Measurements from ENCODE around the gene ANGPTL2. TPM values are rescaled to one million over a fixed set of nuclear protein-coding genes. Genes with fewer than 3 reads are reported as not detected.
"Not testable (repeated sequence)": the region's sequence is repeated elsewhere in the genome, so short reads cannot be mapped to it uniquely, and the experiment has no call there.

Gene ANGPTL2, protein sequence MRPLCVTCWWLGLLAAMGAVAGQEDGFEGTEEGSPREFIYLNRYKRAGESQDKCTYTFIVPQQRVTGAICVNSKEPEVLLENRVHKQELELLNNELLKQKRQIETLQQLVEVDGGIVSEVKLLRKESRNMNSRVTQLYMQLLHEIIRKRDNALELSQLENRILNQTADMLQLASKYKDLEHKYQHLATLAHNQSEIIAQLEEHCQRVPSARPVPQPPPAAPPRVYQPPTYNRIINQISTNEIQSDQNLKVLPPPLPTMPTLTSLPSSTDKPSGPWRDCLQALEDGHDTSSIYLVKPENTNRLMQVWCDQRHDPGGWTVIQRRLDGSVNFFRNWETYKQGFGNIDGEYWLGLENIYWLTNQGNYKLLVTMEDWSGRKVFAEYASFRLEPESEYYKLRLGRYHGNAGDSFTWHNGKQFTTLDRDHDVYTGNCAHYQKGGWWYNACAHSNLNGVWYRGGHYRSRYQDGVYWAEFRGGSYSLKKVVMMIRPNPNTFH
- polyA plus RNA-seq (ENCODE audit: insufficient read length in 4 of 4), result 10 to 100 TPM in 2 of 4 donors, 1 to 10 TPM in 2; 6.8 to 15.3 (median 10.1) TPM

DNA sequence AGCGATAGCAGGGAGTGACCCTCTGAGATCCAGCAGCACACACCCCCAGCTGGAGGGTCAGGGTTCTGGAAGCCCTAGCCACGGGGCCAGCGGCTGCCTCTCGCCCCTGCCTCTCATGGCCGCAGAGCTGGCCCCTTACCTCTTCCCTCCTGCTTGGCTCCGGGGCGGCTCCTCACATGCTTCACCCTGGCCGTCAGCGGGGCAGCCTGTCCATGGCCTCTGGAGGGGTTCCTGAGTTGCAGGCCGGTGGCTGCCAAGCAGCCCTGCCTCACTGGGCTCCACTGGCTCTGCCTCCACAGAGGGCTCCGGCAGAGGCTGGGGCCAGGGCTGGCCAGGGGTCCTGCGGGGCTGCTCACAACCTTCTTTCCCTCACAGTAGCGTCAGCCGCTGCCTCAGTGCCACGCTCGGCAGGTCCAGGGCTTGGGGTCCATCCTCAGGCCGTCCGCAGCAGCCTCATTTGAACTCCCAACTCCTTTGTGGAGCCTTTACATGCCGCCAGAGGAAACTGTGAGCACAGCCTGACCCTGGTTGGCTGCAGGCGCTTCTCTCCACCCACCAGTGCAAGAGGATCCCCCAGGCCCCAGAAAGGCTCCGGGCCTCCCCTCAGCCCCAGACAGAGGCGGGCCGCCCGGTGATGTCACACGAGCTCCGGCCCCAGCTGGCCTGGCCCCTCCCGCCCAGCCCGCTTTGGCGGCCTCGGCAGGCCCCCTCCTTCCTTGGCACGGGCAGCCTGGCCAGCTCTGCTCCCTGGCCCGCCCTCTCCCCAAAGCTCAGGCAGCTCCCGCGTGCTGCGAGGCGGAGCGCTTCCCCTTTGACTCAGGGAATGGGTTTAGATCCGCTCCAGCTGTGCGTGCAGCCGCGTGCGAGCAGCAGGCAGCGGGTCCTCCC, at the start of gene ANGPTL2:
TSS of gene ANGPTL2 (minus strand) at position 460 of the 888 bp plus-strand sequence. CDS start 13,904 bp downstream, outside the sequence.
- peak in 3 of 4 donors; percentile 74 to 83 (median 77) for DNase-seq (ENCODE audit: low read depth in 4 of 4, low spot score in 2 of 4)

DNA sequence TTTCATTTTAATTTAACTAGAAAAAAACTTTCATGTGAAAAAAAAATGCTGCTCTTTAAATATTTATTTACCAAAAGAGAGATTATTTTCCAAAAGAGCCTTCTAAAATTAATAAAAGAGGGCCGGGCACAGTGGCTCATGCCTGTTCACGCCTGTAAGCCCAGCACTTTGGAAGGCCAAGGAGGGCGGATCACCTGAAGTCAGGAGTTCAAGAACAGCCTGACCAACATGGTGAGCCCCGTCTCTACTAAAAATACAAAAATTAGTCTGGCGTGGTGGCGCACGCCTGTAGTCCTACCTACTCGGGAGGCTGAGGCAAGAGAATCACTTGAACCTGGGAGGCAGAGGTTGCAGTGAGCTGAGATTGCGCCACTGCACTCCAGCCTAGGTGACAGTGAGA, 48.9 kb upstream of the ANGPTL2 start:
- not testable (repeated sequence) for DNase-seq (ENCODE audit: low read depth in 4 of 4, low spot score in 2 of 4)

DNA sequence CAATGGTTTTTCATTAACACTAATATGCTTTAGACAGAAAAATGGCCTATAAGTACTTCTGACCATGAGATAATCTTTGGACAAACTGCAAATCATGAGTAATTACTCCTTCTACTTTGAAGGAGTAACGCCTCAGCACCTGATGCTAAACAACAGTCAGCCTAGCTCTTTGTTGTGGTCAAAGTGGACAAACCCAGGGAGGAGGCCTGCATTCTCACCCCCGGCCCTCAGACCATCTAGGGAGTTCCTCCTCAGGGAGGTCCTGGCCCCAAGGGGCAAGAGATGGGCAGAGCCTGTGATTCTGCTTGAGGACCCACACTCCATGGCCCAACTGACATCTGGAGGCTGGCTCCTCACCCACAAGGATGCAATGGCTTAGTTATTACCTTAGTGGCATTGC, 48.2 kb upstream of the ANGPTL2 start:
- DNase-seq (ENCODE audit: low read depth in 4 of 4, low spot score in 2 of 4), result no peak

DNA sequence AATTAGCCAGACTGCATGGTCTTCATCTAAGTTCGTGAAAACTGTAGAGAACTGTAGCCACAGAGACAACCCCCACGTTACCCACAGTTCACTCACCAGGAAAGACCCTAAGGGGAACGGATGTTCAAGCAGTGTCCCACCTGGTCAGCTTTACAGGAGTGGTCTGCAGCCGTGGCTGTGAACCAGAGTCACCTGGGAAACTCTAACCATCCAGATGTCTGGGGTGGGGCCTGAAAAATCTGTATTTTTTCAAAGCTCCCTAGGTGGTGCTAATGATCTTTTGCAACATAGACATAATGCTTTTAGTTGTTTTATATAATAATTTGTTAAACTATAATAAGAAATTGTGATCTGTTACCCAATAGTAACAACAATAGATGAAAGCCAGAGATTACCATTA, 47.7 kb upstream of the ANGPTL2 start:
- no peak for DNase-seq (ENCODE audit: low read depth in 4 of 4, low spot score in 2 of 4)

DNA sequence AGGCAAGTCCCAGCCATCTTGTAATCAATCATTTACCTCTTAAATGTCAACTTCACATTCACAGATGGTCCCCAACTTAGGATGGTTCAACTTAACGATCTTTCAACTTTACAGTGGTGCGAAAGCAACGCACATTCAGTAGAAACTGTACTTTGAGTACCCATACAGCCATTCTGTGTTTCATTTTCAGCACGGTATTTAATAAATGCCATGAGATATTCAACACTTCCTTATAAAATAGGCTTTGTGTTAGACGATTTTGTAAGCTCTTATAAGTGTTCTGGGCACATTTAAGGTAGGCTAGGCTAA, 47.1 kb upstream of the ANGPTL2 start:
- no peak for DNase-seq (ENCODE audit: low read depth in 4 of 4, low spot score in 2 of 4)

DNA sequence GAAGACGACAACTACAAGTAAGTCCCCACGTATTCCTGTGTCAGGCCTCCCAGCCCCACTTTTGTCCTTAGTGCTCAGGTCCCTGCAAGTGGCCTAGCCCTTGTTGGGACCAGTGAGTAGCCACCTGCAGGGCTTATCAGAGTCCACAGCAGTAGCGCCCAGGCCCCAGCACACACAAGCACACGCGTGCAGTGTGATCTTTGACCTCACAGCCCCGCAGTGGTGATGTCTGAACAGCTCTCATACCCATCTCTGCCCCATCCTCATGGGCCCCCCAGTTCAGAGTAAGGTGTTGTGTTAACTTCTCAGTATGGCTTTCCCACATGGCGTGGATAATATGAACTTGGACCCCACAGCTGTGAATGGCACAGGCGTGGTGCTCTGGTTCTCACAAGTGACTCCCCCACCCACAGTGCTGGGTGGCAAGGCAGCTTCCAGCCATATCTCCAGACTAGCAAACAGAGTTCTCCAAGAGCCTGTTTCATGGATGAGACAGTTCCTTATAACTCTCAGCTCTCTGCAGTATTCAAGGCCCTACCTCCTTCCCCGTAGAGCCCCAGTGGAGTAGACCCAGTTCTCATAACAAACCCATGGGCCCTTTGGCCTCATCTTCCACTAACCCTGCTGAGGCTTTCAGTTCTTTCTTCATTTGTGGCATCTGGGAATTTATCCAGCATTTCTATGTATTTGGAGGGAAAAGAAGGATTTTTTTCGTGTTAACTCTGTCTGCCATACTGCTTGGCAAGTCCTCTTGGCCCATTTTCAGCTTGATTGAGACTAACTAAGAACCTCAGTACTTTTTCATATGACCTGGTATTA, 46.5 kb upstream of the ANGPTL2 start:
- no peak for DNase-seq (ENCODE audit: low read depth in 4 of 4, low spot score in 2 of 4)

DNA sequence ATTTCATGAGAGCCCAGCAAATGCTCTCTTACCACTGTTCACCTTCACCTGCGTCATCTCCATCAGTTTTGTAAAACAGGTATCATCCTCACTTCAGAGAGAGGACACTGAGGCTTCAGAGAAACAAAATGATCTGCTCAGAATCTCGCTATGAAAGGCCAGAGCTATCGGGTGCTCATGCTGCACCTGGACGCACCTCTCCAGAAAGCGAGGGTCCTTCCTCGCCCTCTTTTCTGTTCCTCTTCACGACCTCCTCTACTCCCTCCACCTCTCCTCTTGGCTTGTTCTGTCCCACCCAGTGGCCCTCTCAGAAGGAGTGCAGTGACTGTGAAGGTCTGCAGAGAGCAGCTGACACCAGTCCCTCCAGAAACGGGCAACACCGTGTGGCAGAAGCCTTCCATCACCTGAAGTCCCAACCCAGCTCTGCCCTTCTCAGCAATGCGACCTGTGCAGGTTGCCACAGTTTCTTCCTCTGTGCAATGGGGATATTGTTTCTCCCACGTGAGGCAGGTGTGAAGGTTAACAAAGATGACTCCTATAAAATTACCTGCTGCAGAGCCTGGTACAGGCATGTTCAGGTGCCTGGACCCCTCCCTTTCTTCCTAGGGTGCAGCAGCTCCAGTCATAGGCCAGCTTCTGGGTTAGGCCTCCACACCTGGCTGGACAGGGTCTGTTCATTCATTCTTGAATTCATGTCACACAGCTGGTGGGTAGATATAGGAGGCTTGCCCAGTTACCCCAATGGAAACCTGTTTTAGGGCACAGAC, 45.3 kb upstream of the ANGPTL2 start:
- DNase-seq (ENCODE audit: low read depth in 4 of 4, low spot score in 2 of 4), result no peak

DNA sequence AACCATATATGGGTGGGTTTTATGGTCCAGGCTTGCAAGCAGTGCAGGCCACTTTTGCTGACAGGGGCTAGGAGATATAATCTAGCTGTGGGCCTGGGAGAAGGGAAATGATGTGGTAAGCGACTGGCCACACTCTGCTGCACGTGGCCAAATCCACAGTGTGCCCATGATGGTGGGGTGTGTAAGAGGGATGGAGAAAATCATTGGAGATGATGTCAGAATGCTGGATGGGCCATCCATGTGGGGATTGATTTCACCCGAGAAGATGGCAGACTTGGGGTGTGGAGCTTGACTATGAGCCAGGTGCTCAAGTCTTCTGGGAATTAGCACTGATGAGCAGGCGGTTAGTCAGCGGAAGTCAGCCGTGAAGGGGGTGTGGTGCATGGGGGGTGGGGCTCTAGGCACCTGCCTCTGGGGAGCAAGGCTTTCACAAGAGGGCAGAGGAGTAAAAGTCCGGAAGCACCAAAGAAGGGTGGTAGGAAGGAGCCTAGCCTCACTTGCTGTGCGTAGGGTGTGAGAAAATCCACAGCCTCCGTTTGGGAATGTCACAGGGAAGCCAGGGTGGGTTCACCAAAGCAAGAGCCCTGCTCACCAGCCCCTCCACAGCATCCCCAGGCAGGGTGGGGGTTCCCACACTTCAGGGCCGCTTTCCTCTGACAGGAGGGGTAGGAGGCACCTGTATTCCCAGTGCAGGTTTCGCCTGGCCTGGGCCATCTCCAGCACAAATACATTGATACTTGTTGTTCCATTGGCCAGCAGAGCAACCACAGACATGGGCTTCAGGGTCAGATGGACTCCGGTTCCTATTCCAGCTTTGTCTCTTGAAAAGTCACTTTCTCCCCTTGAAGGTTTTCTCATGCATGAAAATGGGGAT, 44.5 kb upstream of the ANGPTL2 start:
- DNase-seq (ENCODE audit: low read depth in 4 of 4, low spot score in 2 of 4), result no peak

DNA sequence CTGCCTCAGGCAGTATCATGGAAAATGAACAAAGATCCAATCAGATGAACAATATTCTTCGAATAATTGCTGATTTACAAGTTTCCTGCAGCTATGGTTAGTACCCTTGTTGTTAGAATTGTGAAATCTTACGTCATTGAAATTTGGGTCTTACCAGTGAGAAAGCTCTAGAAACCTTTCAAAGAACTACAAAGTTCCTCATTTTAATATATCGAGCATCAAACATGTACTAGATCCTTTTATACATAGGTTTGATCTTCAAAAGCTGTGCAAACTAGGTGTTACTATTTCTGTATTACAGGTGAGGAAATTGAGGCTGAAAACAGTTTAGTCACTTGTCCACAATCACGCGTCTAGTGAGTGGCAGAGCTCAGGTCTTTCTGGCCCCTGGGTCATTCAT, 43.7 kb upstream of the ANGPTL2 start:
- no peak for DNase-seq (ENCODE audit: low read depth in 4 of 4, low spot score in 2 of 4)

DNA sequence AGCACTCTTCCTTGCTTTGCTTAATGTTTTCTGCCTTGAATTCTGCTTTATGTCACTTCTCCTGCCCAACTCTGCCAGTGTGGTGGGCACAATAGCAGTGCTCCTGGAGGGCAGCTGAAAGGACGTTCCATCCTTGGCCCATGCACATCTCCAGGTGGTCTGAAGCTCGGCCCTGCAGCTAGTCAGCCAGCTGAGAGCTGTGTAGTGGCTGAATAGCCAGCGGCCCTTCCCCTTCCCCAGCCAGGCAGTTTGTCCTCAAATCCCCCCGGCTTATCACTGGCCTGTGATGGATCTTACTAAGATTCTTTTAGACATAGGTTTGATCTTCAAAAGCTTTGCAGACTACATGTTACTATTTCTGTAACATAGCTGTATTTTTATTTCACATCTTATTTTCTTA, 42.7 kb upstream of the ANGPTL2 start:
- DNase-seq (ENCODE audit: low read depth in 4 of 4, low spot score in 2 of 4), result no peak

DNA sequence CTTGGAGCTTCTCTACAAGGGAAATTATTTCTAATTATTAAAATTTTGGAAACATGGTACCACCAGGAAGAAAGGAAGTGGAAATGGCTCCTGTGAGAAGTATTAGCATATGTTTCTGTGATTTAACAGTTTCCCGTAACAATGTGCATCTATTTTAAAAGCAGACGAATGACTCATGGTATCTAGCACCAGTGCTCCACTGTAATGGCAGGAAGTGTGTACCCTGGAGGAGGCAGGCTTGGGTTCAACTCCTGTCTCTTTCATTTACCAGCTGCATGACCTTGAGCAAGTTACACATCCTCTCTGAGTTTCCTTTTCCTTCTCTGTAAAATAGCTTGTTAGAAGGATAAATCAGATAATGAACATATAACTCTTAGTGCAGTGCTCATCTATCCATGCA, 41.0 kb upstream of the ANGPTL2 start:
- no peak for DNase-seq (ENCODE audit: low read depth in 4 of 4, low spot score in 2 of 4)

DNA sequence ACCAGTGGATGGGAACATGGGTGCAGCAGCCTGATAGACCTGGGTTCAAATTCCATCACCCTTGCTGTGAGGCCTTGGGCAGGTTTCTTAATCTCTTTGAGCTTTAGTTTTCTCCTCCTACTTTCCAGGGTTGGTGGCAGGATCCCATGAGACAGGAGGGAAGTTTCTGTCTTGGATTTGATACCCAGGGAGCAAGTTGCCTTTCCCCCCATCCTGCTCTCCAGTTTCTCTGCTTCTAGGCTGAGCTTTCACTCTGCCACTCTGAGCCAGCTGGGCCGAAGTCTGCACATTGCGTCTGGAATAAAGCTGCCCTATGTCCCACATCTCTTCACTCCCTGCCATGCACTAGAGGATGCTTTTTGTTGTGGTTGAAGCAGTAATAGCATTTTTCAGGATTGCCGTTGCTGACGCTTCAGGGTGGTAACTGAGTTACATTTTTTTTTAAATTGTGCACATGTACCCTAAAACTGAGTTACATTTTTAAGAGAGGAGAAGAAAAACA, 40.5 kb upstream of the ANGPTL2 start:
- no peak for DNase-seq (ENCODE audit: low read depth in 4 of 4, low spot score in 2 of 4)

DNA sequence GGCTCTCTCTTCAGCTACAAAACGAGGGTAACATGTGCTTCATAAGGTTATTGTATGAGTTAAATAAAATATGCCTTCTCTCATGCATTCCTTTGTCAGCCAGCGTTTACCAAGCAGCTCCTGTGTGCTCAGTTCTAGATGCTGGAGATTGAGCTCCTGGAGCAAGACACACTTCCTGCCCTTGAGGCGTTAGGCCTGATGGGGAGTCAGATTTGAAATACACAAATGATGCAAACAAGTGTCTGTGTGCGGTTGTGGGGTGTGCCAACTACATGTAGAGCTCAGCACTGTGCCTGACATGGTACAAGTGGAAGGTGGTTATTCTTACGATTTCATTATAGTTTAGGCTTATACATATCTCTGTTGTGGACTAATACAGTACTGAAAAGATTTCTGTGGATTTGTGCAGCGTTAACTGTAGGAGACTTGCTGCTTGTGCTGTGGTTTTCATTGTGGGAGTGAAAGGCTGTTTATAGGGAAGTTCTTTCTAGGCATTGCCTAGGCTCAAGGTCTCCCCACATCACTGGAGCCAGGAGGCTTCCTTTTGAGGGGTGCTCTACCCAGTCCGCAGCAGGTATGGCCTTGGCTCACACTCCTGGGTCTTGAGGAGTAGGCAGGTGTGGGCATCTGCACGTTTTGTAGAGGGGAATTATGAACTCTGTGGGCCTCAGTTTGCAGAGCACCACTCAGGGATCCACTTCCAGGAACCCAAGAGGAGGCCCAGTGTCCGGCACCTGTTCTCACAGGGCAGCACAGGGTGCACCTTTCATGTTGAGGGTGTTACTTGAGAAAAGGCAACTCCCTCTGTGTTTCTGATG, 39.8 kb upstream of the ANGPTL2 start:
- no peak for DNase-seq (ENCODE audit: low read depth in 4 of 4, low spot score in 2 of 4)

DNA sequence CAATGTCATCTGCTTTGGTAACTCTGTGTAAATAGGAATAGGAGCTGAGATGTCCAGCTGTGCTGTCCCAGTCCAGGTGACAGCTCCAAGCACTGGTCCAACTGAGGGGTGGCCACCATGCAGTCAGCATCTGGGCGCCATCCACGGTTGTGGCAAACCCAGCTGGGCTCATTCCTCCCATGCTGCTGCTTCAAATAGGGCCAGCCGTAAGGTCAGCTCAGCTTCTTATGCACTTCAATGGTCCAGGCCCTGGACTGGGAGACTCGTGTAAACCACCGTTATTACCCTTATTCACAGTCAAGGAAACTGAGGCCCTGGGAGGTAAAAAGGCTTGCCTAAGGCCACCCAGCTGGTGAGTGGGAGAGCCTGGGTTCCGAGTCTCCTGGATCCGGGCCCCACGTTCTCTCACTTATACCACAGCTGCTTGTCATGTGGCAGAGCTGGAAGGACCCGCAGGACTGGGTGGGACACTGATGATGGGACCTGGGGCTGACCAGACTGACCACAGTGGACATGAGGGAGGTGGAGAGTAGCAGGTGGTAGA, 38.7 kb upstream of the ANGPTL2 start:
- DNase-seq (ENCODE audit: low read depth in 4 of 4, low spot score in 2 of 4), result no peak

DNA sequence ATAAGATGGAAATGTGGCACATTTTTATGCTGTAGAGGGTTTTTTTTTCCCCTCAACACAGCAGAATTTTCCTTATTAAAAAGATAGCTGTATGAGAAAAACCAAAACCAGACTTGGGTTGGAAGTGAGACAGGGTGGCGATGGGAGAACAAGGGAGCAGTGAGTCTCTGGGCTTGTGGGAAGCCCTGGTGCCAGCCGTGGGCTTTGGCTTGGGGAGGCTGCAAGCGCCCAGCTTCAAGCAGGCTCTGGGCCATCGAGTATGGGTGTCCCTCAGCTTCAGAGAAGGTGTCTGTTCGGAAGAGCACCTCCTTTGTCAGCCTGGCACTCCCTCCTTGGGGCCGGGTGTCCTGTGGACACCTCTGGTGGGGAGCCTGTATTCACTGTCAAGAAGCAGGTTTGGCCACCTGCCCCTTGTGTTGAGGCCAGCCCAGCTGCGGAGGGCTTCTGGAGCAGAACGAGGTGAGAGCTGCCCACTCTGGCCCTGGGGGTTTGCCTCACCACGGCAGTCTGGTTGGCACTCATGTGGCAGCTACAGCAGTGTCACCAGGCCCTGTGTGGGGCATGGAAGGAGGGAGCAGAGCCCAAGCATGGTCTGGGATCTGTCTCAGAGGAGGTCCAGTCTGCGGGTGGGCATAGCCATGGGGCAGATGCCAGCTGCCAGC, 37.6 kb upstream of the ANGPTL2 start:
- no peak for DNase-seq (ENCODE audit: low read depth in 4 of 4, low spot score in 2 of 4)

DNA sequence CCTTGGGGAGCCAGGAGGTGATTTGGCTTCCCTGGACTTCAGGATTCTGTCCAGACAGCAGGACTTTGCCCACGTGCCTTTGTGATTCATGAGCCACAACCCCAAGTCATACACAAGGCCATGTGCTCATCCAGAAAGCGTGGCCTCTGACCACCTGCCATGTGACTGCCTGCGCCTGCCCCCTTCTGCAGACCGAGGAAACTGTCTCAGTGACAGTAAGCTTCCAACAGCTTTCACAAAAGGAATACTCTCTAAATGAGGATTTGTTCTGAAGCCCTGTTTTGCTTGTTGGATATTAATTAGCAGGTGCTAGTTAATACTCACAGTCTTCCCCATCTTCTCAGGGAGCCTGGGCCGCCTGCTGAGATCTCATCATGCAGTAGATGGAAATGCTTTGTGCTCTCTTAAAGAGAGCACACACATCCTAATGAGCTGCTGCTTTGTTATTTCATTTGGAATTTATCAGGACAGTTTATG, 36.9 kb upstream of the ANGPTL2 start:
- DNase-seq (ENCODE audit: low read depth in 4 of 4, low spot score in 2 of 4), result no peak

DNA sequence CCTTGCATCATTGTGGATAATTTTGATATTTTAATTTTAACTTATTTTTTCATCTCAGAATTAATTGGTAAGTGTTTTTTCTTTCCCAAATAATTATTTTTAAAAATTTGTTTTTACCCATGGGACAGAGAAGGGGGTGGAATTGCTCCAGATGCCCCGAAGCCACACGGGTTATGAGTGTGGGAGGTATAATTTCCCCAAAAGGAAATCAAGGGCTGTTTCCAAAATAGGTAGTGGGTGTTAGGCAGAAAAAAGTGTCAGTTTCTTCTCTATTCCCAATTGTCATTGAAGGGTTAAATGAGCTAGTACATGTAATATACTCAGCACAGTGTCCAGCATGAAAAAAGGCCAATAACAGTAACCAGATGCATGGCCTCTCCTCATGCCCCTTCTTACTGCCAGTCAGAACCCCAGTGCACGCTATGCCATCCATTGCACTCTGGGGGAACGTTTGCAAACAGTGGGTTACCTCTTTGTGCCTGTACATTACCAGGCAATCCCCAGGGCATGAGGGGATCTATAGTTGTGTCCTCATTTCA, 36.4 kb upstream of the ANGPTL2 start:
- DNase-seq (ENCODE audit: low read depth in 4 of 4, low spot score in 2 of 4), result no peak
